Activated T-helper 17 cell treated with anti-CD3 and anti-CD28 coated beads, Interleukin-2, amount 50 U/mL, for 72 hours (primary cell): Measurements from ENCODE around the gene HRCT1. TPM values are rescaled to one million over a fixed set of nuclear protein-coding genes. Genes with fewer than 3 reads are reported as not detected.

Experiments
- ATAC-seq: fragments of 150-1000 bp; cut with Tn5 transposase; replicated peaks from 2 replicates; pipeline ENCODE4 v1.10.0; 2021; ENCODE audit warnings: mild to moderate bottlenecking, moderate library complexity
- H3K27ac Mint-ChIP-seq: one replicate; pipeline ENCODE4 v1.8.0; 2022; ENCODE audit warnings: mixed read lengths
- H3K27me3 Mint-ChIP-seq: one replicate; pipeline ENCODE4 v1.8.0; 2022; ENCODE audit warnings: mixed read lengths
- H3K36me3 Mint-ChIP-seq: one replicate; pipeline ENCODE4 v1.8.0; 2022; ENCODE audit warnings: low read depth, mild to moderate bottlenecking, mixed read lengths
- H3K4me1 Mint-ChIP-seq: one replicate; pipeline ENCODE4 v1.8.0; 2022; ENCODE audit warnings: mixed read lengths
- H3K4me3 Mint-ChIP-seq: one replicate; pipeline ENCODE4 v1.8.0; 2022; ENCODE audit warnings: mild to moderate bottlenecking, mixed read lengths
- H3K9me3 Mint-ChIP-seq: one replicate; pipeline ENCODE4 v1.8.0; 2022; ENCODE audit warnings: mixed read lengths
- total RNA-seq, 2 donors: library from RNA; stranded (reverse); gene quantifications; one replicate each; pipeline ENCODE4 v1.2.3, GENCODE V29; 2022

Gene HRCT1
- total RNA-seq, 2 donors from 2014 or later: not detected

- Mint-ChIP-seq H3K9me3 (no peaks in the 10 kb centered on the region), H3K4me1 (peaks cover 30% of the 10 kb centered on the region), H3K27ac (no peak overlapping the region), H3K27me3 (no peaks in the 10 kb centered on the region), H3K4me3 (no peak overlapping the region), H3K36me3 (no peaks in the 10 kb centered on the region)
- ATAC-seq: no peak
Observed at GRCh38 chr9:35935755-35936509, 29.9 kb downstream of the HRCT1 start.

- Mint-ChIP-seq H3K27me3 (no peaks in the 10 kb centered on the region), H3K27ac (no peak overlapping the region), H3K4me1 (peaks cover 33% of the 10 kb centered on the region), H3K36me3 (no peaks in the 10 kb centered on the region), H3K9me3 (no peaks in the 10 kb centered on the region), H3K4me3 (no peak overlapping the region)
- ATAC-seq: no peak
Observed at GRCh38 chr9:35937227-35937626, 31.2 kb downstream of the HRCT1 start.

GRCh38 chr9:35938474-35939356 is 32.7 kb downstream of the HRCT1 start:
- no peaks in the 10 kb centered on the region for H3K9me3 Mint-ChIP-seq
- peak overlapping the region; percentile 12 for H3K4me3 Mint-ChIP-seq
- H3K27me3 Mint-ChIP-seq: no peaks in the 10 kb centered on the region
- no peaks in the 10 kb centered on the region for H3K36me3 Mint-ChIP-seq
- H3K4me1 Mint-ChIP-seq: peaks cover 24% of the 10 kb centered on the region
- H3K27ac Mint-ChIP-seq: no peak overlapping the region
- ATAC-seq: no peak

GRCh38 chr9:35939679-35940250 is 33.8 kb downstream of the HRCT1 start:
- H3K9me3 Mint-ChIP-seq: no peaks in the 10 kb centered on the region
- peaks cover 28% of the 10 kb centered on the region for H3K4me1 Mint-ChIP-seq
- no peaks in the 10 kb centered on the region for H3K36me3 Mint-ChIP-seq
- H3K4me3 Mint-ChIP-seq: peak overlapping the region; percentile 53
- H3K27me3 Mint-ChIP-seq: no peaks in the 10 kb centered on the region
- ATAC-seq: no peak
- no peak overlapping the region for H3K27ac Mint-ChIP-seq

- Mint-ChIP-seq H3K27me3 (no peaks in the 10 kb centered on the region), H3K4me1 (peaks cover 33% of the 10 kb centered on the region), H3K36me3 (no peaks in the 10 kb centered on the region), H3K4me3 (peak overlapping the region; percentile 53), H3K27ac (peak overlapping the region; percentile 34), H3K9me3 (no peaks in the 10 kb centered on the region)
- peak; percentile 75 for ATAC-seq
Observed at GRCh38 chr9:35940458-35941407, 34.7 kb downstream of the HRCT1 start.

GRCh38 chr9:35942286-35942685 is 36.3 kb downstream of the HRCT1 start:
- Mint-ChIP-seq H3K36me3 (no peaks in the 10 kb centered on the region), H3K4me1 (peaks cover 34% of the 10 kb centered on the region), H3K27ac (no peak overlapping the region), H3K4me3 (no peak overlapping the region), H3K27me3 (no peaks in the 10 kb centered on the region), H3K9me3 (no peaks in the 10 kb centered on the region)
- ATAC-seq: no peak

GRCh38 chr9:35944173-35944572 is 38.2 kb downstream of the HRCT1 start:
- no peaks in the 10 kb centered on the region for H3K9me3 Mint-ChIP-seq
- H3K4me3 Mint-ChIP-seq: no peak overlapping the region
- H3K27ac Mint-ChIP-seq: no peak overlapping the region
- H3K36me3 Mint-ChIP-seq: no peaks in the 10 kb centered on the region
- no peaks in the 10 kb centered on the region for H3K27me3 Mint-ChIP-seq
- peaks cover 35% of the 10 kb centered on the region for H3K4me1 Mint-ChIP-seq
- ATAC-seq: no peak

GRCh38 chr9:35944841-35945240 is 38.8 kb downstream of the HRCT1 start:
- no peak overlapping the region for H3K27ac Mint-ChIP-seq
- H3K4me3 Mint-ChIP-seq: no peak overlapping the region
- ATAC-seq: no peak
- H3K27me3 Mint-ChIP-seq: no peaks in the 10 kb centered on the region
- no peaks in the 10 kb centered on the region for H3K9me3 Mint-ChIP-seq
- H3K36me3 Mint-ChIP-seq: no peaks in the 10 kb centered on the region
- H3K4me1 Mint-ChIP-seq: peaks cover 35% of the 10 kb centered on the region

- H3K27me3 Mint-ChIP-seq: no peaks in the 10 kb centered on the region
- H3K4me3 Mint-ChIP-seq: peak overlapping the region; percentile 29
- no peaks in the 10 kb centered on the region for H3K36me3 Mint-ChIP-seq
- H3K4me1 Mint-ChIP-seq: peaks cover 28% of the 10 kb centered on the region
- H3K27ac Mint-ChIP-seq: peak overlapping the region; percentile 6
- ATAC-seq: peak; percentile 66
- H3K9me3 Mint-ChIP-seq: no peaks in the 10 kb centered on the region
Observed at GRCh38 chr9:35945341-35946018, 39.5 kb downstream of the HRCT1 start.

- H3K4me3 Mint-ChIP-seq: peak overlapping the region; percentile 34
- peaks cover 20% of the 10 kb centered on the region for H3K4me1 Mint-ChIP-seq
- H3K27ac Mint-ChIP-seq: peak overlapping the region; percentile 30
- no peaks in the 10 kb centered on the region for H3K36me3 Mint-ChIP-seq
- H3K9me3 Mint-ChIP-seq: no peaks in the 10 kb centered on the region
- H3K27me3 Mint-ChIP-seq: no peaks in the 10 kb centered on the region
- no peak for ATAC-seq
Observed at GRCh38 chr9:35948451-35948850, 42.4 kb downstream of the HRCT1 start.

- Mint-ChIP-seq H3K27ac (peak overlapping the region; percentile 30), H3K27me3 (no peaks in the 10 kb centered on the region), H3K9me3 (no peaks in the 10 kb centered on the region), H3K4me1 (peaks cover 17% of the 10 kb centered on the region), H3K36me3 (no peaks in the 10 kb centered on the region), H3K4me3 (peak overlapping the region; percentile 34)
- peak; percentile 12 for ATAC-seq
Observed at GRCh38 chr9:35948901-35949318, 42.9 kb downstream of the HRCT1 start.

- Mint-ChIP-seq H3K27ac (no peak overlapping the region), H3K27me3 (peaks cover 3% of the 10 kb centered on the region), H3K36me3 (no peaks in the 10 kb centered on the region), H3K4me3 (no peak overlapping the region), H3K9me3 (no peaks in the 10 kb centered on the region), H3K4me1 (peaks cover 9% of the 10 kb centered on the region)
- ATAC-seq: no peak
Observed at GRCh38 chr9:35951736-35952135, 45.7 kb downstream of the HRCT1 start.

GRCh38 chr9:35952526-35953191 is 46.7 kb downstream of the HRCT1 start:
- ATAC-seq: no peak
- peaks cover 9% of the 10 kb centered on the region for H3K4me1 Mint-ChIP-seq
- H3K9me3 Mint-ChIP-seq: no peaks in the 10 kb centered on the region
- H3K27me3 Mint-ChIP-seq: peaks cover 6% of the 10 kb centered on the region
- no peak overlapping the region for H3K4me3 Mint-ChIP-seq
- H3K27ac Mint-ChIP-seq: no peak overlapping the region
- no peaks in the 10 kb centered on the region for H3K36me3 Mint-ChIP-seq
